ENCODE measurements around the gene ADGRE2.
"Not testable (repeated sequence)": the region's sequence is repeated elsewhere in the genome, so short reads cannot be mapped to it uniquely, and the experiment has no call there.

ADGRE2 gene

DNA sequence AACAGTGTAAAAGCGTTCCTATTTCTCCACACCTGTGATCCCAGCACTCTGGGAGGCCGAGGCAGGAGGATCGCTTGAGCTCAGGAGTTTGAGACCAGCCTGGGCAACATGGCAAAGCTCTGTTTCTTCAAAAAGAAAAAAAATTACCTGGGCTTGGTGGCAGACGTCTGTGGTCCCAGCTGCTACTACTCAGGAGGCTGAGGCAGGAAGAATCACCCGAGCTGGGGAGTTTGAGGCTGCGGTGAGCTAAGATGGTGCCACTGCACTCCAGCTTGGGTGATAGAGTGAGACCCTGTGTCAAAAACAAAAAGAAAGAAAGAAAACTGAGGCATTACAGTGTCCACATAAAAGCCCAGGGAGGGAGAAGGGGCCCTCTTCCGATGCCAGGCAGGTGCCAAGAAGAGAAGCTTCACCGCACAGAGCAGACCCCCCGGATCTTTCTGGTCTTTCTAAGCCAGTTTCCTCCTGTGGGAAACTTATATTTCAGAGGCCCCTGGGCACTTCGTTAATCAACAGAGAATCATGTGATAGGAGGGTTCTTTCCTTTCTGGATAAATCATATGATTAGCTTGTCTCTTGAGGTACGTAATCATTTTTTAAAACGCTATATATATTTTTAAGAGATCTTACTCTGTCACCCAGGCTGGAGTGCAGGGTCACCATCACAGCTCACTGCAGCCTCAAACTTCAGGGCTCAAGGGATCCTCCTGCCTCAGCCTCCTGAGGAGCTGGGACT lies at the start of gene ADGRE2:
ADGRE2 (minus strand) TSS at position 451 of the 736 bp plus-strand sequence. CDS start 1,804 bp downstream, outside the sequence.
- FAIRE-seq; DNase-seq (ENCODE audit: insufficient read length, low spot score): not testable (repeated sequence)

DNA sequence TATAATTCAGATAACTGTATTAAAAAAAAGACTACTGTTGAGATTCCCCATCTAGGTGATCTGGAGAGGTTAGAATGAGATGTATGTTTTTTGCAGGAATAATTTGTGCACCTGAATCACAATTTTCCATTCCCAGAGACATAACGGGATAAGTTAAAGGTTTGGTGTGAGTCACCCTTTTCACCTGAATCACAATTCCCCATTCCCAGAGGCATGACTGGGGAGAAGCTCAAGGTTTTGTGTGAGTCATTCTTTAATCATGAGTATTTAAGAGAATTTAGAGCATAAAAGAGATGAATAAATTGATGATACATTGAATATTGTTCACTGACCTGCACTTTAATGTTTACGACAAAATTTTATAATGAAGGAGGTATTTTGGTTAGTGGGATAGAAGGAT lies 47.6 kb upstream of the ADGRE2 start:
- FAIRE-seq (no peak), DNase-seq (ENCODE audit: insufficient read length, low spot score) (no peak)
- no peak for TF ChIP-seq POLR2A (IDR thresholded peaks at IDR 0.05; ENCODE audit: low read depth, low read length)

DNA sequence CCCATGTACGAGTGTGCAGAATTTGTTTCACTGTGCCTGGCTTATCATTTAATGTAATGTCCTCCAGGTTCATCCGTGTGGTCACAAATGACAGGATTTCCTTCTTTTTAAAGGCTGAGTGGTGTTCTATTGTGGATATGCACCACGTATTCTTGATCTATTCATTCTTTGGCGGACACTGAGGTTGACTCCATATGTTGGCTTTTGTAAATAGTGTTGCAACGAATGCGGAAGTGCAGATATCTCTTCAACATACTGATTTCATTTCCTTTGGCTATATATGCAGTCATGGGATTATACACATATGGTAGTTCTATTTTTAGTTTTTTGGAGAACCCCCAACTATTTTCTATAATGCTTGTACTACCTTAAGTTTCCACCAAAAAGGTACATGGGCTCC lies 43.6 kb upstream of the ADGRE2 start:
- no peak for TF ChIP-seq POLR2A (IDR thresholded peaks at IDR 0.05; ENCODE audit: low read depth, low read length)
- DNase-seq (ENCODE audit: insufficient read length, low spot score) (no peak), FAIRE-seq (no peak)

DNA sequence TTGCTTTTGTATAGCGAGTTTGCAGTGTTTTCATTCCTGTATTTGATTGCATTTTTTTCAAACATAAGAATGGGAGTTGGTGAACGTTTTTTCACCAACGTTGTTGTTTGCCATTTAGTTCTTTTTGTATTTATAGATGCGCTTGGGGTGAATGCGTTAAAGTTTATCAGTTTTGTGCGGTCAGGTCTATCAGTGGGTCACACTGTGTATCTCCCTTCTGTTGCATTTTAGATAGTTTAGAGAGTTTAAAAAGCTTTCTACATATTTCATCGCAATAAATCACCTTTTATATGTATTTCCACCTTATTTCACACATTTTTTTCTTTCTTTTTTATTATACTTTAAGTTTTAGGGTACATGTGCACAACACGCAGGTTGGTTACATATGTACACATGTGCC lies 40.2 kb upstream of the ADGRE2 start:
- no peak for DNase-seq (ENCODE audit: insufficient read length, low spot score)
- TF ChIP-seq POLR2A (IDR thresholded peaks at IDR 0.05; ENCODE audit: low read depth, low read length) = no peak
- FAIRE-seq = no peak

DNA sequence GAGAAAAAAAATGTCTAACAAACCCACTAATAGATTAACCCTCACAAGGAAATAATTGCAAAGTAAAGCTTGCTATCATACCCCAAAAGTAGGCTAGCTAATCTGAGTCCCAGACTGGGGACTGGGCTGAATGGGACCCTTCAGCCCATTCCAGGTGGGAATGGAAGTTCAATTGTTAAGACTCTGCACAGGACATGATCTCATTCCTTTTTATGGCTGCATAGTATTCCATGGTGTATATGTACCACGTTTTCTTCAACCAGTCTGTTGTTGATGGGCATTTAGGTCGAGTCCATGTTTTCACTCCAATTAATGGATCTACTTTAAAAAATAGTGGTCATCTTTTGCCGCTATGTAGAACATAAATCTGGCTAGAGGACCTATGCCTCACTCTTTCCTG lies 38.7 kb upstream of the ADGRE2 start:
- no peak for TF ChIP-seq POLR2A (IDR thresholded peaks at IDR 0.05; ENCODE audit: low read depth, low read length)
- DNase-seq (ENCODE audit: insufficient read length, low spot score) (no peak), FAIRE-seq (no peak)

DNA sequence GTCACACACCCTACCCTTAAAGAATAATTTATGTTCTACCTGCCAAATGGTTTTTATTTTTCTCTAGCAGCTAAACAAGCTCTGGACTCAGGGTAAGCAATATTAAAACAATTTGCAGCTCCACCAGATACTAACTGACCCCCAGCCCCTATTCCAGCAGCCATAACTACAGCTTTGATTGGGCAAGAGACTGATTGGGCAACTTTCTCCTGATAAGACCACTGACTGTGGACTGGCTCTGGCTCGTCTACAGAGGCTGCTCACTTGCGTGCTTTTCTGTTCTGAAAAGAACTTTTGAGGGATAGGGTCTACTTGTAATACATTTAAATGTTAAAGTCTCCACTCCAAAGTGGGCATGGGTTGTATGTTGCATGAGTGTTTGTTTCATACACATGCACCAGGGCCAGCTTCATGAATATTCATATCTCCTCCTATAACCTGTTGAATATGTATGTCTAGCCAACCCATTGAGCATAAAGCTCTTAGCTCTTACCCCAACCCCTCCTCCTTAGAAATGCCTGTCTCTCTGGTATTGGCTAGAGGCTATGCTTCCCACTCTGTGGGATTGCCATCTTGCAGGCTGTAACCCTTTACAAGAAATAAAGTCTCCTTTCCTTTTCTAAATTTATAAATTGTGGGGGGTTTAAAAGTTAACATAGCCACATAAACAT lies 36.8 kb upstream of the ADGRE2 start:
- FAIRE-seq (no peak), DNase-seq (ENCODE audit: insufficient read length, low spot score) (no peak)
- no peak for TF ChIP-seq POLR2A (IDR thresholded peaks at IDR 0.05; ENCODE audit: low read depth, low read length)

DNA sequence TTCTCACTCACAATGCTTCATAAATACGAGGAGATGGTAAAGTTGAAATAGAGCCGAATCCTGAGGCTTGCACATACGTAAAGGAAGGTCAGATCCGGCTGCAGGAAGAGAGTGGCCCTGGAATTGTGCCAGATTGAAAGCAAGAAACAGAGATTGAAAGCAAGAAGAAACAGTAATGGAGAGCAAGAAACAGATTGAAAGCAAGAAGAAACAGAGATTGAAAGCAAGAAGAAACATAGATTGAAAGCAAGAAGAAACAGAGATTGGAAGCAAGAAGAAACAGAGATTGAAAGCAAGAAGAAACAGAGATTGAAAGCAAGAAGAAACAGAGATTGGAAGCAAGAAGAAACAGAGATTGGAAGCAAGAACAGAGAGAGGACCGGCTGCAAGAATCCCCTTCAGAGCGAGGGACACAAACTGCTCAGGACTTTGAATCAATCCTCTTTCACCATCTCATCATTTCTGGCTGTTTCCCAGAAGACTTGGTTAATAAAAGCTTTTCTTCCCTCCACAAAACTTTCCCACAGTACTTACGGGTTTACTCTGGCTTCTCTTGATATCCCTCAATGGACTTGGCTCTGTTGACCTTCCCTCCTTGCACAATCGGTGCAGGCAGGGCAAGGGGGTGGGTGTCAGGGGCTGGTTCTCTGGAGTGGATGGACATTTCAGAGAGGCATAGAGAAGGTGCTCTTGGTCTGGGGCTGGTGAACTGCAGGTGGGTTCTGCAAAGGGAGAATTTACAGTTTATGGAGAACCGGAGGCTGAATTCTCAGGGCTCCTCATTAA lies 31.1 kb upstream of the ADGRE2 start:
- no peak for DNase-seq (ENCODE audit: insufficient read length, low spot score)
- FAIRE-seq = no peak

DNA sequence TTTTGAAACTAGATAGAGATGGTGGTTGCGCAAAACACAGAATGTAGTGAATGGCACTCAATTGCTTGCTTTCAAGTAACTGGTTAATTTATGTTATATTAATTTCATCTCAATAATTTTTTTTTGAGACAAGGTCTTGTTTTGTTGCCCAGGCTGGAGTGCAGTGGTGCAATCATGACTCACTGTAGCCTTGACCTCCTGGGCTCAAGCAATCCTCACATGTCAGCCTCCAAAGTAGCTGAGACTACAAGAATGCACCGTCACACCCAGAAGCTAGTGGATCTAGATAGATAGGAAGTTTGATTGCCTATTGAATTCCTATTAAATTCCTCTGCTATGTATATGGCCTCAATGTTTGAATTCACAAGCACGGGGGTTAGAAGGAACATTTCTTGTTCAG lies 26.4 kb upstream of the ADGRE2 start:
- DNase-seq (ENCODE audit: insufficient read length, low spot score) = no peak
- no peak for TF ChIP-seq POLR2A (IDR thresholded peaks at IDR 0.05; ENCODE audit: low read depth, low read length)
- FAIRE-seq = no peak

More for the DNA sequence above, 31.1 kb upstream of the ADGRE2 start:
- TF ChIP-seq POLR2A (IDR thresholded peaks at IDR 0.05; ENCODE audit: low read depth, low read length) = no peak

DNA sequence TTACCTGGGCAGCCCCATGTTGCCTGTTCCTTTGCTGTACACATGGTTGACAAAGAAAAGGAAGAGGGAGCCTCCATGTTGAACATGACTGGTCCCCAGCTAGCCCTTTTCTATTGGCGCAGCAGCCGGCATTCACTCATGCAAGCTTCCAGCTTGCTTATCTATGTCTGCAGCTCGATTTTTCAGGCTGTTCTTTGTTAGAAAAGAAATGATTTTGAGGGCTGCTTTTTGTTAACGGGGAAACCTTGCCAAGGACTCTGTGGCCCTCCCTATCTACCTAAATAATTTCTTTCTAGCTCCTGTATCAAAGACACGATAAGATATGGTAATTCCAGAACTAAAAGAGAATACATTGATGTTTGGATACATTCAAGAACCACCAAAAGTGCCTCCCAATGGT lies 20.4 kb upstream of the ADGRE2 start:
- no peak for FAIRE-seq
- TF ChIP-seq POLR2A (IDR thresholded peaks at IDR 0.05; ENCODE audit: low read depth, low read length) = no peak
- DNase-seq (ENCODE audit: insufficient read length, low spot score) = no peak

DNA sequence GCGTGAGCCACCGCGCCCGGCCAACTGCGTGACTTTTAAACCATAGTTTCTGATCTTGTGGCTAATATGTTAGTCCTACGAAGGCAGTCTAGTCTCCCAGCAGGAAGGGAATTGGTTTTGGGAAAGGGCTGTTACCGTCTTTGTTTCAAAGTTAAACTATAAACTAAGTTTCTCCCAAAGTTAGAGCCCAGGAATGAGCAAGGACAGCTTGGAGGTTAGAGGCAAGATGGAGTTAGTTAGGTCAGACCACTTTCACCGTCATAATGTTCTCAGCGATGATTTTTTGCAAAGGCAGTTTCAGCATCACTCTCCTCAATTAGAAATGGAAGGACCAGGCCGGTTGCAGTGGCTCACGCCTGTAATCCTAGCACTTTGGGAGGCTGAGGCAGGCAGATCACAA lies 17.7 kb upstream of the ADGRE2 start:
- FAIRE-seq (no peak), DNase-seq (ENCODE audit: insufficient read length, low spot score) (no peak)
- no peak for TF ChIP-seq POLR2A (IDR thresholded peaks at IDR 0.05; ENCODE audit: low read depth, low read length)

DNA sequence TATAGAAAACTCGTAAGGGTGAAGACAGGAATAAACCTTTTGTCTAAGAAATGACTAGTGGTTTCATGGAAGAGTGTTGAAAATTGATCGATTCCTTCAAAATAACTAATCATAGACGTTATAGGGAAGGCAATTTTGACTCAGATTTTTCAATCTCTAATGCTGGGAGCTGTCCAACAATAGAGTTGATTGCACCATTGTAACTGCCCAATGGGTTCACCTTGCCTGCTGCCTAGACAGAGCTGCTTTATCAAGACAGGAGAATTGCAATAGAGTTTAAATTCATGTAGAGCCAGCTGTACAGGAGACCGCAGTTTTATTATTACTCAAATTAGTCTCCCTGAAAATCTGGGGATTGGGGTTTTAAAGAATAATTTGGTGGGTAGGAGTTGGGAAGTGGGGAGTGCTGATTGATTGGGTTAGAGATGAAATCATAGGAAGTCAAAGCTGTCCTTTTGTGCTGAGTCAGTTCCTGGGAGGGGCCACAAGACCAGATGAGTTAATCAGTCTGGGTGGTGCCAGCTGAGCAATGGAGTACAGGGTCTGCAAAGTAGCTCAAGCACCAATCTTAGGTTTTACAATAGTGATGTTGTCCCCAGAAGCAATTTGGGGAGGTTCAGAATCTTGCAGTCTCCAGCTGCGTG lies 16.8 kb upstream of the ADGRE2 start:
- DNase-seq (ENCODE audit: insufficient read length, low spot score) (no peak), FAIRE-seq (no peak)
- no peak for TF ChIP-seq POLR2A (IDR thresholded peaks at IDR 0.05; ENCODE audit: low read depth, low read length)

DNA sequence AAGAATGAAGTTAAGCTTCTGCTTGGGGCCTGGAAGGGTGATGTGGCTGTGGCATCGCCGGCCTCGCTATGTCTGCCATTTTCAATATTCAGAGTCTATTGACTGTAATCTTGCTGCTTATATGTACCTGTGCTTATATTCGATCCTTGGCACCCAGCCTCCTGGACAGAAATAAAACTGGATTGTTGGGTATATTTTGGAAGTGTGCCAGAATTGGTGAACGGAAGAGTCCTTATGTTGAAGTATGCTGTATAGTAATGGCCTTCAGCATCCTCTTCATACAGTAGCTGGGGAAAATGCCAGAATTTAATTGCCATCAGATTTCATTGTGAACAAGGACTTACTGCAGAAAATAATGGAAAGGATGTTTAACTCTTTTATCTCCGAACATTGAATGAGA lies 13.9 kb upstream of the ADGRE2 start:
- DNase-seq (ENCODE audit: insufficient read length, low spot score) = not testable (repeated sequence)
- FAIRE-seq = peak; percentile 6

DNA sequence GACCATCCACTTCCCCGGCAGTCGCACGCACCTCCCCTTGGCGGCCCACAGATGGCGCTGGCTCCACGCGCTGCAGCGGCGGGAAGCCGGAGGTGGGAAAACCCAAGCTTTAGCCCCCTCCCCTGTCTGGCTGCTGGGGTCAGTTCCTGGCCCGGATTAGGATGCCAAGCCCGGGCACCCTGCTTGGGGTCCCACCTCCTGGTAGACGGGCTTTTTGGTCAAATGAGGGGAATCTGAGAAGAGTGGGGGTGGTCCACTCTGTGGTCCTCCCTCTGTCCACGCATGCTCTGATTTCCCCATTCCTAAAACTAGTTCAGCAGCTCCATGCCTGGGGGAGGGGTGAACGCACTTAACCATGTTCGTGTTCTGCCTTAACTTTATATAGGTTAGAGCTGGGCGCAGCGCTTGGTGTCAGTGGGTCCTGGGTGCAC lies 8.1 kb upstream of the ADGRE2 start:
- DNase-seq (ENCODE audit: insufficient read length, low spot score) (peak; percentile 30), FAIRE-seq (no peak)
- no peak for TF ChIP-seq POLR2A (IDR thresholded peaks at IDR 0.05; ENCODE audit: low read depth, low read length)

DNA sequence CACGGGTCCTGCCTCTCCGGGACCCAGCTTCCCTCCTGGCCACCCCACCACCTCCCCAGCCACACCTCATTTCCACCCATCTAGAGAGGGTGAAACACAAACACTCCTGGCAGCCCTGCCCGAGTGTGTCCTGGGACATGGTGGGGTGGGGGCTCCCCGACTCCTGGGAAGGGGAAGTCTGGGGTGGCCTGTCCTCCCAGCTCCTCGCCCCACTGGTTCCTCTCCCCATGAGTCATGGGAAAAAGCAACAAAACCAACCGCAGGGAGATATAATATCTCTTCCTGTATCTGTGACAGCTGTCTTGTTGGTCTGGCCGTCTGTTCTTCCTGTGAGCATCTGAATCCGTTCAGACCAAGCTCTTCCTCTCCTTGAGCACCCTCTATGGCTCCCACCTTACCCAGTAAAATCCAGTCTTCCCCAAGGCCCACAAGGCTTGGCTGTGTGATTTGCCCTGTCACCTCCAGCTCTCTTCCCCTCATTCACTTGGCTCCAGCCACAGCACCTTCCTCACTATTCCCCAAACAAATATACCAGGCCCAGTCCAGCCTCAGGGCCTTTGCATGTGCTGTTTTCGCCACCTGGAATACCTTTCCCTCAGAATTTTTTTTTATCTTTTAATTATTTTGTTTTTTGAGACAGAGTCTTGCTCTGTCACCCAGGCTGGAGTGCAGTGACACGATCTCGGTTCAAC lies 6.9 kb upstream of the ADGRE2 start:
- not testable (repeated sequence) for FAIRE-seq

DNA sequence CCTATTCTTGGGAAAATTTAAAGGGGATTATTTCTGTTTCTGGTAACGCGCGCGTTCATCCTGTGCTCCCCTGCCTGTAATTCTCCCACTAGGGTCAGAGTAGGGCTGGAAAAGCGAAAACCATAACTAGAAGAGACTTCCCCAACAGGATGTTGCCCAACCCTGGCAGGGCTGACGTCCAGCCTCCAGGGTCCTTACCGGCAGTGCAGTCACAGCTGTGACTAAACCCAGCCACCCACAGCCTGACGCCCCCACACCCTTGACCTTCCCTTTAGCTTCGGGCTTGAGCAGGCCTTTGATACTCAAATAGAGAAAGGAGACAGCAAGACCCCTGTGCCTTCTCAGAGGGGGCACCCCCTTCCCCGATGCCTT lies 6.4 kb upstream of the ADGRE2 start:
- FAIRE-seq; DNase-seq (ENCODE audit: insufficient read length, low spot score): not testable (repeated sequence)

More for the DNA sequence above, 6.9 kb upstream of the ADGRE2 start:
- not testable (repeated sequence) for DNase-seq (ENCODE audit: insufficient read length, low spot score)

DNA sequence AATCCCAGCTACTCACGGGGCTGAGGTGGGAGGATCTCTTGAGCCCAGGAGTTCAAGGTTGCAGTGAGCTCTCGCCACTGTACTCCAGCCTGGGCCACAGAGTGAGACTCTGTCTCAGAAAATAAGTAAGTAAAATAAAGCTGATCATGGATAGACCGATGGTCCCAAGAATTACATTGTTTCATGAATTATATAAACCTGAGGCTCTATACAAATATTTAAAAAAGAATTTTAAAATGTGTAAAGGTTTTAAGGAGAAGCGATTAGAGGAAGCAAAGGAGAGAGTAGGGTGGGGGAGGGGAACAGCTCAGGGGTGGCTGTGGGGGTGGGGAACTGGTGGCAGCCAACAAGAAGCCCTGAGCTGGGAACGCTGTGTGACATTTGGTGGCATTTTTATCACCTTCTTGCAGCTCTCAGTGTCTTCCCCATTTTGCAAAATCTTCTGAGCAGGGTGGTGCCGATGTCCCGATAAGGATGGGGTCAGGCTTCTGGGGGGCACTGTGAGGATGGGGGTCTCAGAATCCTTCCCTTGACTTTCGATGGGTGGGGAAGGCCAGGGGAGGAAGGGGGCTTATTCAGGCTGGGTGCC lies 5.1 kb upstream of the ADGRE2 start:
- FAIRE-seq; DNase-seq (ENCODE audit: insufficient read length, low spot score): not testable (repeated sequence)

Data from H54 (cell line).